WERI-Rb-1 (cell line): ENCODE data around the gene DSE.

Source experiments
- DNase-seq: peaks from one replicate; pipeline ENCODE4 v3.0.0-alpha.2; 2020
- H3K27ac ChIP-seq: fragments of 250-450 bp; sonication (Bioruptor Pico); 2 replicates; pipeline ENCODE4 v1.5.1; 2020; ENCODE audit warnings: mild to moderate bottlenecking, moderate library complexity
- H3K27me3 ChIP-seq: fragments of 250-450 bp; sonication (Bioruptor Pico); 2 replicates; pipeline ENCODE4 v1.5.1; 2021; ENCODE audit warnings: mild to moderate bottlenecking, low read depth, moderate library complexity; ENCODE audit not compliant: insufficient read depth, severe bottlenecking
- H3K36me3 ChIP-seq: fragments of 250-450 bp; sonication (Bioruptor Pico); 2 replicates; pipeline ENCODE4 v1.5.1; 2020; ENCODE audit warnings: mild to moderate bottlenecking, moderate library complexity
- H3K4me3 ChIP-seq: 2 replicates; pipeline ENCODE4 v1.5.1; 2011; ENCODE audit warnings: low read depth, mild to moderate bottlenecking, control low read depth, low read length
- H3K9me3 ChIP-seq: fragments of 250-450 bp; sonication (Bioruptor Pico); 2 replicates; pipeline ENCODE4 v1.5.1; 2021; ENCODE audit warnings: mild to moderate bottlenecking, moderate library complexity; ENCODE audit not compliant: severe bottlenecking
- CTCF ChIP-seq: IDR thresholded peaks from 2 replicates; pipeline ENCODE4 v1.5.1; 2011; ENCODE audit warnings: low read depth, mild to moderate bottlenecking, control low read depth, inconsistent platforms, low read length

Gene DSE

GRCh38 chr6:116491610-116492330, 121.0 kb downstream of the DSE start:
- DNase-seq = no peak
- no peaks in the 10 kb centered on the region for H3K27me3 ChIP-seq
- no peaks in the 10 kb centered on the region for H3K9me3 ChIP-seq
- TF ChIP-seq CTCF = no peak
- H3K27ac ChIP-seq = no peak overlapping the region
- no peak overlapping the region for H3K4me3 ChIP-seq
- H3K36me3 ChIP-seq = no peaks in the 10 kb centered on the region

DNA sequence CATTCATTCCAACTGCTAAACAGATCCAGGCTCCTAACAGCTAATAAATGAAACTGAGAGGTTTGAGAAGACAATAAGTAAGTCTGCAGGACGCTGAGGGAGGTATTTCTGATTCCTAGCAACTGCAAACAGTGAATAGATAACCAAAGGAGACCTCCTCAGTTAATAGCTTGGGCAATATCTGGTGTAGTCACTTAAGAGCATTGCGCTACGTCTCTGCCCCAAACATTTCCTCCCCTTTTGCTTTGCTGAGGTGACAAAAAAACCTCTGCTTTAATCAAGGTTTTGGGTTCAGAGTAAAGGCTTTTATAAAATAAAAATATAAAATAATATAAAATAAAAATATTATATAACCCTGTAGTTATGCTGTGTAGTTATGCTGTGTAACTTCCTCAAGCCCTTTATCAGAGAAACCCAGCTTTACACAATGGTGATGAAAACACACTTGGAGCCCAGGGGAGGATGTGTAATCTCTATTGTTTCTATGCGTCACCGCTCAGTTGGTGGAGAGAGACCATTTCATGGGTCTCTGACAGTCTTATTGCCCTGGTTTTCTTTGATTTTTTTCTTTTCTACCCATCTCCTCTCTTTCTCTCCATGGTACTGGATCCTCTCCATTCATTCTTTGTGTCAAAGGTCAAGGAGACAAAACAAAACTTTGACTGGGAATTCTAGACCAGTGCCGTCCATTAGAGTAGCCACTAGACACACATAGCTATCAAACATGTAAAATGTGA, 121.8 kb downstream of the DSE start:
- Histone ChIP-seq H3K27me3 (no peaks in the 10 kb centered on the region), H3K4me3 (no peak overlapping the region), H3K27ac (no peak overlapping the region), H3K36me3 (no peaks in the 10 kb centered on the region), H3K9me3 (no peaks in the 10 kb centered on the region)
- TF ChIP-seq CTCF = no peak
- DNase-seq = no peak
